ENCODE results near the gene TRIM44. TPM values are rescaled to one million over a fixed set of nuclear protein-coding genes. Genes with fewer than 3 reads are reported as not detected.
"Not testable (repeated sequence)": the region's sequence is repeated elsewhere in the genome, so short reads cannot be mapped to it uniquely, and the experiment has no call there.

TRIM44 gene
- total RNA-seq, 2 donors from 2014 or later = 45.8 to 53.1 TPM

GRCh38 chr11:35667257-35667656, 4.7 kb downstream of the TRIM44 start:
- Mint-ChIP-seq H3K4me1 (ENCODE audit: low read depth) (peaks cover 67% of the 10 kb centered on the region), H3K9me3 (peaks cover 15 to 18% of the 10 kb centered on the region in 2 donors), H3K4me3 (no peak overlapping the region), H3K27ac (no peak overlapping the region), H3K27me3 (ENCODE audit: low read depth) (no peaks in the 10 kb centered on the region), H3K36me3 (ENCODE audit: insufficient read depth in 2 of 2) (peaks cover 27 to 35% of the 10 kb centered on the region in 2 donors)
- ATAC-seq (replicated peaks in 1 of 2) = no peak
- DNase-seq = no peak

- not testable (repeated sequence) for H3K27me3 Mint-ChIP-seq (ENCODE audit: low read depth); ATAC-seq (replicated peaks in 1 of 2); H3K27ac Mint-ChIP-seq; DNase-seq; H3K4me3 Mint-ChIP-seq
- Mint-ChIP-seq H3K36me3 (ENCODE audit: insufficient read depth in 2 of 2) (peaks cover 23 to 31% of the 10 kb centered on the region in 2 donors), H3K4me1 (ENCODE audit: low read depth) (peaks cover 63% of the 10 kb centered on the region), H3K9me3 (peaks cover 12 to 14% of the 10 kb centered on the region in 2 donors)
These were observed 5.8 kb downstream of the TRIM44 start for GRCh38 chr11:35668350-35668749.

GRCh38 chr11:35671396-35672127, 9.0 kb downstream of the TRIM44 start:
- DNase-seq = no peak
- H3K27me3 Mint-ChIP-seq (ENCODE audit: low read depth) = no peaks in the 10 kb centered on the region
- peaks cover 10 to 13% of the 10 kb centered on the region in 2 donors for H3K36me3 Mint-ChIP-seq (ENCODE audit: insufficient read depth in 2 of 2)
- ATAC-seq (replicated peaks in 1 of 2) = no peak
- peak overlapping the region; percentile 49 for H3K27ac Mint-ChIP-seq
- H3K4me1 Mint-ChIP-seq (ENCODE audit: low read depth) = peaks cover 59% of the 10 kb centered on the region
- H3K4me3 Mint-ChIP-seq = no peak overlapping the region
- peaks cover 2 to 4% of the 10 kb centered on the region in 2 donors for H3K9me3 Mint-ChIP-seq

- Mint-ChIP-seq H3K36me3 (ENCODE audit: insufficient read depth in 2 of 2) (peaks cover 9% of the 10 kb centered on the region in 2 donors), H3K4me1 (ENCODE audit: low read depth) (peaks cover 63% of the 10 kb centered on the region), H3K9me3 (peaks cover 2 to 4% of the 10 kb centered on the region in 2 donors), H3K27me3 (ENCODE audit: low read depth) (no peaks in the 10 kb centered on the region), H3K27ac (no peak overlapping the region), H3K4me3 (no peak overlapping the region)
- DNase-seq (no peak), ATAC-seq (replicated peaks in 1 of 2) (no peak)
These were observed 10.0 kb downstream of the TRIM44 start for GRCh38 chr11:35672608-35673007.

GRCh38 chr11:35675901-35676610, 13.5 kb downstream of the TRIM44 start:
- peaks cover 54% of the 10 kb centered on the region for H3K4me1 Mint-ChIP-seq (ENCODE audit: low read depth)

GRCh38 chr11:35676611-35676965, 14.0 kb downstream of the TRIM44 start:
- DNase-seq = no peak
- Mint-ChIP-seq H3K36me3 (ENCODE audit: insufficient read depth in 2 of 2) (no peaks in the 10 kb centered on the region), H3K9me3 (no peaks in the 10 kb centered on the region), H3K4me3 (no peak overlapping the region), H3K27ac (peak overlapping the region; percentile 58), H3K27me3 (ENCODE audit: low read depth) (no peaks in the 10 kb centered on the region), H3K4me1 (ENCODE audit: low read depth) (peaks cover 54% of the 10 kb centered on the region)
- ATAC-seq (replicated peaks in 1 of 2) = no peak

More at GRCh38 chr11:35675901-35676610, 13.5 kb downstream of the TRIM44 start:
- peak overlapping the region; percentile 58 for H3K27ac Mint-ChIP-seq
- ATAC-seq (replicated peaks in 1 of 2) (no peak), DNase-seq (no peak)
- H3K9me3 Mint-ChIP-seq = no peaks in the 10 kb centered on the region
- H3K36me3 Mint-ChIP-seq (ENCODE audit: insufficient read depth in 2 of 2) = no peaks in the 10 kb centered on the region
- no peaks in the 10 kb centered on the region for H3K27me3 Mint-ChIP-seq (ENCODE audit: low read depth)
- no peak overlapping the region for H3K4me3 Mint-ChIP-seq

GRCh38 chr11:35677904-35678303, 15.3 kb downstream of the TRIM44 start:
- ATAC-seq (replicated peaks in 1 of 2) (peak in 1 of 2 donors; percentile 44), DNase-seq (no peak)
- Mint-ChIP-seq H3K9me3 (no peaks in the 10 kb centered on the region), H3K4me1 (ENCODE audit: low read depth) (peaks cover 57% of the 10 kb centered on the region), H3K36me3 (ENCODE audit: insufficient read depth in 2 of 2) (no peaks in the 10 kb centered on the region), H3K27ac (no peak overlapping the region), H3K4me3 (no peak overlapping the region), H3K27me3 (ENCODE audit: low read depth) (no peaks in the 10 kb centered on the region)

GRCh38 chr11:35678471-35678870, 15.9 kb downstream of the TRIM44 start:
- Mint-ChIP-seq H3K36me3 (ENCODE audit: insufficient read depth in 2 of 2) (no peaks in the 10 kb centered on the region), H3K9me3 (no peaks in the 10 kb centered on the region), H3K27ac (no peak overlapping the region), H3K4me3 (no peak overlapping the region), H3K27me3 (ENCODE audit: low read depth) (no peaks in the 10 kb centered on the region), H3K4me1 (ENCODE audit: low read depth) (peaks cover 56% of the 10 kb centered on the region)
- ATAC-seq (replicated peaks in 1 of 2) (no peak), DNase-seq (no peak)

- DNase-seq (no peak), ATAC-seq (replicated peaks in 1 of 2) (no peak)
- Mint-ChIP-seq H3K27ac (no peak overlapping the region), H3K4me1 (ENCODE audit: low read depth) (peaks cover 51% of the 10 kb centered on the region), H3K36me3 (ENCODE audit: insufficient read depth in 2 of 2) (no peaks in the 10 kb centered on the region), H3K27me3 (ENCODE audit: low read depth) (no peaks in the 10 kb centered on the region), H3K4me3 (no peak overlapping the region), H3K9me3 (no peaks in the 10 kb centered on the region)
These were observed 16.4 kb downstream of the TRIM44 start for GRCh38 chr11:35678975-35679374.

- no peaks in the 10 kb centered on the region for H3K36me3 Mint-ChIP-seq (ENCODE audit: insufficient read depth in 2 of 2)
- ATAC-seq (replicated peaks in 1 of 2) (no peak), DNase-seq (no peak)
- no peaks in the 10 kb centered on the region for H3K27me3 Mint-ChIP-seq (ENCODE audit: low read depth)
- peaks cover 42% of the 10 kb centered on the region for H3K4me1 Mint-ChIP-seq (ENCODE audit: low read depth)
- H3K4me3 Mint-ChIP-seq = no peak overlapping the region
- H3K27ac Mint-ChIP-seq = no peak overlapping the region
- no peaks in the 10 kb centered on the region for H3K9me3 Mint-ChIP-seq
These were observed 17.9 kb downstream of the TRIM44 start for GRCh38 chr11:35680506-35680905.

GRCh38 chr11:35681163-35681767, 18.7 kb downstream of the TRIM44 start:
- Mint-ChIP-seq H3K9me3 (no peaks in the 10 kb centered on the region), H3K4me1 (ENCODE audit: low read depth) (peaks cover 36% of the 10 kb centered on the region), H3K4me3 (peak overlapping the region in 1 of 2 donors; percentile 6), H3K27ac (peak overlapping the region; percentile 64), H3K27me3 (ENCODE audit: low read depth) (no peaks in the 10 kb centered on the region), H3K36me3 (ENCODE audit: insufficient read depth in 2 of 2) (peaks cover 0 to 2% of the 10 kb centered on the region in 2 donors)
- ATAC-seq (replicated peaks in 1 of 2) (peak; percentile 73 to 74), DNase-seq (no peak)

- Mint-ChIP-seq H3K27ac (no peak overlapping the region), H3K27me3 (ENCODE audit: low read depth) (no peaks in the 10 kb centered on the region), H3K4me3 (no peak overlapping the region), H3K36me3 (ENCODE audit: insufficient read depth in 2 of 2) (peaks cover 0 to 6% of the 10 kb centered on the region in 2 donors), H3K9me3 (no peaks in the 10 kb centered on the region), H3K4me1 (ENCODE audit: low read depth) (peaks cover 35% of the 10 kb centered on the region)
- ATAC-seq (replicated peaks in 1 of 2) (no peak), DNase-seq (no peak)
These were observed 19.9 kb downstream of the TRIM44 start for GRCh38 chr11:35682230-35683173.

Data from activated T-cell treated with anti-CD3 and anti-CD28 coated beads, Interleukin-2, amount 50 U/mL, for 72 hours (primary cell).